GM12872 (cell line): Measurements from ENCODE around the gene SYS1.

ENCODE experiments used
- TF ChIP-seq, protein P1 (sequence below): IDR thresholded peaks from 3 replicates; pipeline ENCODE4 v1.5.1; 2011; ENCODE audit warnings: low read depth, mild to moderate bottlenecking, low read length, moderate library complexity; ENCODE audit not compliant: insufficient read depth

Gene SYS1

DNA sequence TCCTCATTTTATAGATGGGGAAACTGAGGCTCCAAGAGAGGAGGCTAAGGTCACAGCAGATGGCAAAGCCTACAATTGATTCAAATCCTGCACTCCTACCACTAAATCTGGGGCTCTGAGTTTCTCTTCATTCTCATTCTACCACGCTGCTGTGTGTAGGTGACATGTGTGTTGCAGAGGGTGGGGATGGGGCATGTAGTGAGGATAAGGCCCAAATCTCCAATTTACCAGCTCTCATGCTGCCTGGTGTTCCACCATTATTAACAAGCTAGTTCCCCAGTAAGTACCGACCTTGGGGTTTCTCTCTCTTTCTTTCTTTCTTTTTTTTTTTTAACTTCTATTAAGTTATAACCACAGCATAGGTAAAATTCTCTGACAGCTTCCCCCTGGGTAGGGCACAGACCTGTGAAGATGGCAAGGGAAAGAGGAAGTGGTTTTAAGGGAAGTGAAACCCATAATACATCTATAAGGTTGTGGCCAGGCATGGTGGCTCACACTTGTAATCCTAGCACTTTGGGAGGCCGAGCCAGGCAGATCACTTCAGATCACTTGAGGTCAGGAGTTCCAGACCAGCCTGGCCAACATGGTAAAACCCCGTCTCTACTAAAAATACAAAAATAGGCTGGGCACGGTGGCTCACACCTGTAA is 41.9 kb upstream of the SYS1 start:
- TF ChIP-seq, protein P1, sequence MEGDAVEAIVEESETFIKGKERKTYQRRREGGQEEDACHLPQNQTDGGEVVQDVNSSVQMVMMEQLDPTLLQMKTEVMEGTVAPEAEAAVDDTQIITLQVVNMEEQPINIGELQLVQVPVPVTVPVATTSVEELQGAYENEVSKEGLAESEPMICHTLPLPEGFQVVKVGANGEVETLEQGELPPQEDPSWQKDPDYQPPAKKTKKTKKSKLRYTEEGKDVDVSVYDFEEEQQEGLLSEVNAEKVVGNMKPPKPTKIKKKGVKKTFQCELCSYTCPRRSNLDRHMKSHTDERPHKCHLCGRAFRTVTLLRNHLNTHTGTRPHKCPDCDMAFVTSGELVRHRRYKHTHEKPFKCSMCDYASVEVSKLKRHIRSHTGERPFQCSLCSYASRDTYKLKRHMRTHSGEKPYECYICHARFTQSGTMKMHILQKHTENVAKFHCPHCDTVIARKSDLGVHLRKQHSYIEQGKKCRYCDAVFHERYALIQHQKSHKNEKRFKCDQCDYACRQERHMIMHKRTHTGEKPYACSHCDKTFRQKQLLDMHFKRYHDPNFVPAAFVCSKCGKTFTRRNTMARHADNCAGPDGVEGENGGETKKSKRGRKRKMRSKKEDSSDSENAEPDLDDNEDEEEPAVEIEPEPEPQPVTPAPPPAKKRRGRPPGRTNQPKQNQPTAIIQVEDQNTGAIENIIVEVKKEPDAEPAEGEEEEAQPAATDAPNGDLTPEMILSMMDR = no peak

DNA sequence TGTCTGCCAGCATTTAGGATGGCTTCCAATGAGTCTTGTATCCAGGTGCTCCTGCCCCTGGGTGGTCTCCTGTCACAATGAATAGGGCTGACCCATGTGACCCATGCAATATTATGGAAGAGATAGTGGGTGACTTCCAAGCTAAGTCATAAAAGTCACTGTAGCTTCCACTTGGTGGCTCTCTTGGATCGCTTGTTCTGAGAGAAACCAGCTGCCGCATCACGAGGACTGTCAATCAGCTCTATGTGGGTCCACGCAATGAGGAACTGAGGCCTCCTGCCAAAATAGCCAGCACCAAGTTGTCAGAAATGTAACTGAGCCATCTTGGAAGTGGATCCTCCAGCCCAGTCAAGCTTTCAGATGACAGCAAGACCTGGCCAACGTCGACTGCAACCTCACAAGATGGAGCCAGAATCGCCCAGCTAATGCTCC is 40.0 kb upstream of the SYS1 start:
- TF ChIP-seq, protein P1 = peak; percentile 48; the same call in 2 of the 3 replicates

DNA sequence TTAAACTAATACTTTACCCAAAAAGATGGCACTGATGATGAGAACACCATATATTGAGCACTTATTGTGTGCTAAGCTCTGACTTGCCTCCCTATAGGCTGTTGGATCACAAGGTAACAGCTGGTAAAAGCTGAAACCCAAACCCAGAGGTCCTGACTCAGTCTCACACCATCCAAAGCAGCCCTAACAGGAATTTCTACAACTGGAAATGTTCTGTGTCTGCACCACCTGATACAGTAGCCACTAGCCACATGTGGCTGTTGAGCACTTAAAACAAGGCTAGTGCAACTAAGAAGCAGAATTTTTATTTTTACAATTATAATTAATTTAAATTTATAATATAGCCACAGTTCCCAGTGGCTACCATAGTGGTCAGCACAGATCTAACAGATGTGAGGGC is 39.2 kb upstream of the SYS1 start:
- TF ChIP-seq, protein P1 = no peak

DNA sequence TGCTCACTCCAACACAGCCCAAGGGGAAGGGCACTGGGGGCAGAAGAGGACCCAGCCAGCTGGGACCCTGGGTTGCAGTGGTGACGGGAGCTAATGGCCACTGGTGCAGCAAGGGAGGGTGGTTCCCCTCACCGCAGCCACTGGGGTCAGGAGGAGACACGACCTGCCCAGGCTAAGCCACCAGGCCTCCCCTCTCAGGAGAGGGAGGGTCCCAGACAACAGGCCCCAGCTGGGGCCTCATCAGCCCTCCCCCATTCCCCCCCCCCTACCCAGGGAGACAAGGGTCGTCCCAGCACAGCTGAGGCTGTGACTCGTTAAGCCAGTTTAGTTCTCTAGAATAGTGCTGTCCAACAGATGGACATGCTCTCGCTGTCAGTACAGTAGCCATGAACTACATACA is 37.6 kb upstream of the SYS1 start:
- TF ChIP-seq, protein P1 = no peak

DNA sequence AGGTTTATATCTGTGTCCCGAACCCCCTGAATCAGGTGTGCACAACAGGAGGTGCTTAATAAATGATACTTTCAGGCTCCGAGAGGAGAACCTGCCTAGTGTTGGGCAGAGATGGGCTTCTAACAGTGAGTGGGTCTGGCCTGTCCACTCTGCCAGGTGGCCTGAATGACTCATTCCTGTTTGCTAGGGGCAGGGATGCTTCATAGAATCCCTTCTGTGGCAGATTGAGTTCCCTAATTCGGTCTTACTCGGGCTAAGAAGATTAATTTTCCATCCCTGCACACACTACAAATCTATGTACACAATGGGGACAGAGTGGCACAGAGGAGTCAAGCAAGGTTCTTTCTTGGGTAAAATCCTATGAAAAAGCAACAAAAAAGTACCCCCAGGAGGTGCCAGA is 34.5 kb upstream of the SYS1 start:
- TF ChIP-seq, protein P1 = no peak

DNA sequence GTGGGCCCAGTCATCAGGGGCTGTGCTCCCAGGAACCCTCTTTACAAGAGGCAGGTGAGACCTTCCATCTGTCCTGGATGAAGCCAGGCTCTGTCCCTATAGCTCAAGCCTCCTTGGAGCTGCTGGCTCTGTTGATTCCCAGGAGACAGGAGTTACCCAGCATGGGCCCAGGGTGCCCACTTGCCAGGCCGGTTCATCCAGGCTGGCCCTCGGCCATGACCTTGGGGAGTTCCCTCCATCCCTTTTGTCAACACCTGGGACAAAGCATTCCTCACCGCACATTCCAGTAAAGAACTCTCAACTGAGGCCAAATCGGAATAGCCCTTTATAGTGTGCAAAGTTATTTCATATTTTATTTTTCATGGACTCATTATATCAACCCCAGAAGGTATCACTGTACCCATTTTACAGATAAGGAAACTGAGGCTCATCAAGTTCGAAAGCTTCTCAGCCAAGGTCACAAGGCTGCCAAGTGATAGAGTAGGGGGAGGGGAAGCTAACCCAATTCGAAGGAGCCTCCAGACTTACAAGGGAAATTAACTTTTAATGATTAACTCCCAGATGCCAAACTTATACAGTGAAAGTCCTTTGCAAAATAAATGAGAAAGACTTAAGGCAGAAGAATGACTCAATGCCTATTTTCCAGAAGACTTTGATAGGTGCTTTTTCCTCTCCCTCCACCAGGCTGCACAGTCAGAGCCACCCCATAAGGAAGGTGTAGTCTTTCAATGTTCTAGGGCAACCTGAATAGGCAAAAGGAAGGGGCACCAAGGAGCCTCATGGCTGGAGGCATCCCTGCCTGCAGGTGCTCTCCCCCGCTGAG is 33.2 kb upstream of the SYS1 start:
- TF ChIP-seq, protein P1 = no peak

DNA sequence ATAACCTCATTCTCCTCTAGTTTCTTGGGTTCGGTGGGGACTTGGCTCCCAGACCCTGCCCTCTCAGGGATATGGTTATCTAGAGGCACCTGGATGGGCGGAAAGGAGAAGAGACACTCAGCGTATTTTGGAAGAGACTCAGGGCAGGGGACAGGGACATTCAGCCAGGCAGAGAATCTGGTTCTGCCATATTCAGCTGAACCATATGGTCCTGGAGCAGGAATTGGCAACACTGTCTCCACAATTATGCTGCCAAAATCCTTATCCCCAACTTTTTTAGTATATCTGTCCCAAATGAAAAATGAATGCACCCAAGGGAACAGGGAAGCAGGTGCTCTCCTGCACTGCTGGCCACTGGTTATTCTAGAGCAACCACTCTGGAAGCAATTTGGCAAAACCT is 32.5 kb upstream of the SYS1 start:
- TF ChIP-seq, protein P1 = no peak
